MM.1S (cell line): ENCODE results near the gene INTS13.

ENCODE experiments used
- DNase-seq: peaks from one replicate; pipeline ENCODE4 v3.0.0-alpha.2; 2015
- H2AFZ ChIP-seq: fragments of 300-600 bp; sonication (generic); 2 replicates; pipeline ENCODE4 v1.6.0; 2016; ENCODE audit warnings: antibody characterized with exemption, low read length
- H3F3A ChIP-seq: fragments of 300-600 bp; sonication (generic); 2 replicates; pipeline ENCODE4 v1.6.1; 2016; ENCODE audit warnings: mild to moderate bottlenecking, antibody characterized with exemption, low read length, moderate library complexity, mixed read lengths; ENCODE audit not compliant: insufficient read depth
- H3K27ac ChIP-seq: fragments of 300-600 bp; sonication (generic); 2 replicates; pipeline ENCODE4 v1.5.1; 2016; ENCODE audit warnings: mild to moderate bottlenecking, low read length
- H3K27me3 ChIP-seq: fragments of 300-600 bp; sonication (generic); replicated peaks from 2 replicates; pipeline ENCODE4 v1.6.0; 2016; ENCODE audit warnings: low read length; ENCODE audit not compliant: insufficient read depth
- H3K36me3 ChIP-seq: fragments of 300-600 bp; sonication (generic); replicated peaks from 2 replicates; pipeline ENCODE4 v1.6.1; 2016; ENCODE audit warnings: mild to moderate bottlenecking, low read length, mixed read lengths; ENCODE audit not compliant: insufficient read depth
- H3K4me1 ChIP-seq: fragments of 300-600 bp; sonication (generic); 2 replicates; pipeline ENCODE4 v1.6.1; 2016; ENCODE audit warnings: low read length, mixed read lengths
- H3K4me2 ChIP-seq: fragments of 300-600 bp; sonication (generic); 2 replicates; pipeline ENCODE4 v1.6.0; 2016; ENCODE audit warnings: low read depth, low read length
- H3K4me3 ChIP-seq: fragments of 300-600 bp; sonication (generic); 2 replicates; pipeline ENCODE4 v1.5.1; 2016; ENCODE audit warnings: low read length, mixed read lengths
- H3K79me2 ChIP-seq: fragments of 300-600 bp; sonication (generic); 2 replicates; pipeline ENCODE4 v1.6.1; 2016; ENCODE audit warnings: mixed run types, low read length, mixed read lengths
- H3K9ac ChIP-seq: fragments of 300-600 bp; sonication (generic); 2 replicates; pipeline ENCODE4 v1.6.1; 2016; ENCODE audit warnings: low read length, mixed read lengths
- H3K9me2 ChIP-seq: fragments of 300-600 bp; sonication (generic); replicated peaks from 2 replicates; pipeline ENCODE4 v1.6.1; 2016; ENCODE audit warnings: mild to moderate bottlenecking, low read length, mixed read lengths; ENCODE audit not compliant: insufficient read depth
- H3K9me3 ChIP-seq: fragments of 300-600 bp; sonication (generic); replicated peaks from 2 replicates; pipeline ENCODE4 v1.6.1; 2016; ENCODE audit warnings: mild to moderate bottlenecking, low read length, mixed read lengths; ENCODE audit not compliant: insufficient read depth
- H4K20me1 ChIP-seq: fragments of 300-600 bp; sonication (generic); 2 replicates; pipeline ENCODE4 v1.6.1; 2016; ENCODE audit warnings: mild to moderate bottlenecking, low read length, moderate library complexity, mixed read lengths; ENCODE audit not compliant: insufficient read depth
- CTCF ChIP-seq: fragments of 300-600 bp; sonication (generic); IDR thresholded peaks from 2 replicates; pipeline ENCODE4 v1.5.1; 2016; ENCODE audit warnings: antibody characterized with exemption, low read length, mixed read lengths
- EZH2 ChIP-seq: fragments of 300-600 bp; sonication (generic); optimal IDR thresholded peaks from 2 replicates; pipeline ENCODE3; 2017; ENCODE audit warnings: low read depth, mild to moderate bottlenecking, antibody characterized with exemption, low read length, mixed read lengths
- EZH2phosphoT487 ChIP-seq: fragments of 300-600 bp; sonication (generic); IDR thresholded peaks from 2 replicates; pipeline ENCODE4 v1.6.1; 2018; ENCODE audit warnings: antibody characterized with exemption, low read length

Gene INTS13

GRCh38 chr12:26948309-26948708 lies 10.5 kb upstream of the INTS13 start:
- H3K79me2 ChIP-seq = peaks cover 100% of the 10 kb centered on the region
- no peak overlapping the region for H3K9ac ChIP-seq
- H3K27ac ChIP-seq = no peak overlapping the region; the same call in 1 of the 2 replicates
- DNase-seq = no peak
- no peak overlapping the region for H2AFZ ChIP-seq
- no peak overlapping the region for H3K4me3 ChIP-seq
- no peaks in the 10 kb centered on the region for H3F3A ChIP-seq
- no peaks in the 10 kb centered on the region for H3K27me3 ChIP-seq
- TF ChIP-seq EZH2 (no peak), CTCF (no peak), EZH2phosphoT487 (no peak)
- peaks cover 11% of the 10 kb centered on the region for H3K4me1 ChIP-seq
- no peak overlapping the region for H3K4me2 ChIP-seq
- H3K36me3 ChIP-seq = peaks cover 13% of the 10 kb centered on the region; the same call in 1 of the 2 replicates
- H3K9me3 ChIP-seq = no peaks in the 10 kb centered on the region; the same call in 1 of the 2 replicates
- H3K9me2 ChIP-seq = no peaks in the 10 kb centered on the region
- H4K20me1 ChIP-seq = peaks cover 11% of the 10 kb centered on the region; the same call in 1 of the 2 replicates

- Histone ChIP-seq H3K9me3 (no peaks in the 10 kb centered on the region), H3K9me2 (no peaks in the 10 kb centered on the region), H3K9ac (peak overlapping the region; percentile 96), H3K27ac (peak overlapping the region; percentile 85), H3F3A (peaks cover 38% of the 10 kb centered on the region), H3K79me2 (peaks cover 99% of the 10 kb centered on the region), H3K4me1 (peaks cover 30% of the 10 kb centered on the region), H3K4me3 (peak overlapping the region; percentile 93), H4K20me1 (no peaks in the 10 kb centered on the region), H3K36me3 (no peaks in the 10 kb centered on the region), H3K27me3 (no peaks in the 10 kb centered on the region), H2AFZ (no peak overlapping the region), H3K4me2 (peak overlapping the region; percentile 81)
- TF ChIP-seq EZH2phosphoT487 (no peak), EZH2 (no peak), CTCF (no peak)
- DNase-seq = peak; percentile 45
Measured at GRCh38 chr12:26941215-26941594, 3.4 kb upstream of the INTS13 start.

- Histone ChIP-seq H3K27me3 (no peaks in the 10 kb centered on the region), H3K4me3 (peak overlapping the region; percentile 93), H4K20me1 (no peaks in the 10 kb centered on the region), H3K9ac (peak overlapping the region; percentile 96), H2AFZ (no peak overlapping the region), H3K27ac (peak overlapping the region; percentile 85), H3K4me2 (peak overlapping the region; percentile 81), H3K4me1 (peaks cover 36% of the 10 kb centered on the region), H3K36me3 (no peaks in the 10 kb centered on the region), H3F3A (peaks cover 43% of the 10 kb centered on the region), H3K9me3 (no peaks in the 10 kb centered on the region), H3K9me2 (no peaks in the 10 kb centered on the region), H3K79me2 (peaks cover 99% of the 10 kb centered on the region)
- TF ChIP-seq CTCF (no peak), EZH2phosphoT487 (no peak), EZH2 (no peak)
- DNase-seq = peak; percentile 37
Measured at GRCh38 chr12:26940516-26941214, 2.9 kb upstream of the INTS13 start.
